Putamen (tissue), 1 donor: ENCODE data around the gene IGF2BP2.

Source experiments
- DNase-seq: peaks from one replicate; pipeline ENCODE4 v3.0.0-alpha.2; 2016; ENCODE audit warnings: low spot score

IGF2BP2 gene

GRCh38 chr3:185732782-185733181, 92.1 kb downstream of the IGF2BP2 start:
- no peak for DNase-seq

- DNase-seq, result no peak
These were observed 94.3 kb downstream of the IGF2BP2 start for GRCh38 chr3:185730550-185730949.

- no peak for DNase-seq
These were observed 95.3 kb downstream of the IGF2BP2 start for GRCh38 chr3:185729337-185730055.

GRCh38 chr3:185728630-185729336, 96.1 kb downstream of the IGF2BP2 start:
- DNase-seq, result no peak

GRCh38 chr3:185727873-185728272, 97.0 kb downstream of the IGF2BP2 start:
- no peak for DNase-seq

- no peak for DNase-seq
These were observed 98.4 kb downstream of the IGF2BP2 start for GRCh38 chr3:185726254-185726967.

- no peak for DNase-seq
These were observed 100.1 kb downstream of the IGF2BP2 start for GRCh38 chr3:185724761-185725160.

GRCh38 chr3:185724251-185724650, 100.6 kb downstream of the IGF2BP2 start:
- DNase-seq, result no peak

- DNase-seq, result no peak
These were observed 102.0 kb downstream of the IGF2BP2 start for GRCh38 chr3:185722881-185723280.

GRCh38 chr3:185721970-185722369, 102.9 kb downstream of the IGF2BP2 start:
- no peak for DNase-seq

GRCh38 chr3:185720326-185720725, 104.5 kb downstream of the IGF2BP2 start:
- no peak for DNase-seq

- no peak for DNase-seq
These were observed 105.9 kb downstream of the IGF2BP2 start for GRCh38 chr3:185718736-185719593.

- no peak for DNase-seq
These were observed 107.0 kb downstream of the IGF2BP2 start for GRCh38 chr3:185717627-185718402.

GRCh38 chr3:185717121-185717520, 107.7 kb downstream of the IGF2BP2 start:
- no peak for DNase-seq

- DNase-seq, result no peak
These were observed 108.3 kb downstream of the IGF2BP2 start for GRCh38 chr3:185716436-185717108.

- no peak for DNase-seq
These were observed 109.8 kb downstream of the IGF2BP2 start for GRCh38 chr3:185715091-185715490.

GRCh38 chr3:185714085-185714484, 110.8 kb downstream of the IGF2BP2 start:
- no peak for DNase-seq

- DNase-seq, result no peak
These were observed 111.8 kb downstream of the IGF2BP2 start for GRCh38 chr3:185713015-185713414.

- DNase-seq, result no peak
These were observed 112.5 kb downstream of the IGF2BP2 start for GRCh38 chr3:185712337-185712736.

- no peak for DNase-seq
These were observed 113.5 kb downstream of the IGF2BP2 start for GRCh38 chr3:185711255-185711870.
